ENCODE measurements around the gene UQCC5.

The UQCC5 gene

GRCh38 chr3:52546111-52546901 lies 9.9 kb downstream of the UQCC5 start:
- Histone ChIP-seq H3K36me3 (ENCODE audit: insufficient read depth, low read length) (peaks cover 36% of the 10 kb centered on the region), H3K27me3 (ENCODE audit: control insufficient read depth in 1 of 2, insufficient read depth in 2 of 2, low read length in 2 of 2) (no peaks in the 10 kb centered on the region), H3K4me3 (ENCODE audit: low read depth in 1 of 2, low read length in 2 of 2) (no peak overlapping the region), H3K9me3 (ENCODE audit: low read length) (no peaks in the 10 kb centered on the region), H3K4me1 (ENCODE audit: insufficient read depth, low read length) (no peaks in the 10 kb centered on the region), H3K9ac (ENCODE audit: low read length) (no peak overlapping the region), H3K27ac (ENCODE audit: low read depth, low read length) (no peak overlapping the region)

- Histone ChIP-seq H3K9me3 (ENCODE audit: low read length) (no peaks in the 10 kb centered on the region), H3K4me1 (ENCODE audit: insufficient read depth, low read length) (no peaks in the 10 kb centered on the region), H3K27ac (ENCODE audit: low read depth, low read length) (no peak overlapping the region), H3K9ac (ENCODE audit: low read length) (no peak overlapping the region), H3K27me3 (ENCODE audit: control insufficient read depth in 1 of 2, insufficient read depth in 2 of 2, low read length in 2 of 2) (no peaks in the 10 kb centered on the region), H3K36me3 (ENCODE audit: insufficient read depth, low read length) (peaks cover 37% of the 10 kb centered on the region), H3K4me3 (ENCODE audit: low read depth in 1 of 2, low read length in 2 of 2) (no peak overlapping the region)
Measured at GRCh38 chr3:52547143-52547542, 10.7 kb downstream of the UQCC5 start.

DNA sequence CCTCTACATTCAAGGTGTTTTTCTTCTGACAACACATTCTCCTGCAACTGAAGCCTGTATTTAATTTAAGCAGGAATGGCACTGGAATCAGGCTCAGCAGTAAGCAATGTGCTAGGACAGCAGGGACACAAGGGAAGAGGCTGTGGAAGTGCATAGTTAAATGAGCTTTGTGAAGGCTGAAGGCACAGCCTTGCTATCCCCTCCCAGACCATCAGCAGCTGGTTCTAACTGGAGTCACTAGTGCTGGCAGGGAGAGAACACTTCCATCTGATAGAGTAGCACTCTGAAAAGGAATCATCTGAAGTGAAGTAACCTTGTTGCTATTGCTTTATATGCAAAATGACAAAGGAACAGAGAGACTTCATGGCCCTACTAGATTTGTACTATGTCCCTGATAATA lies 14.7 kb downstream of the UQCC5 start:
- no peak overlapping the region for H3K4me3 ChIP-seq (ENCODE audit: low read depth in 1 of 2, low read length in 2 of 2)
- no peak overlapping the region for H3K27ac ChIP-seq (ENCODE audit: low read depth, low read length)
- no peaks in the 10 kb centered on the region for H3K4me1 ChIP-seq (ENCODE audit: insufficient read depth, low read length)
- no peaks in the 10 kb centered on the region for H3K9me3 ChIP-seq (ENCODE audit: low read length)
- H3K36me3 ChIP-seq (ENCODE audit: insufficient read depth, low read length) = peaks cover 55% of the 10 kb centered on the region
- no peak overlapping the region for H3K9ac ChIP-seq (ENCODE audit: low read length)
- H3K27me3 ChIP-seq (ENCODE audit: control insufficient read depth in 1 of 2, insufficient read depth in 2 of 2, low read length in 2 of 2) = no peaks in the 10 kb centered on the region

GRCh38 chr3:52552089-52552488 lies 15.7 kb downstream of the UQCC5 start:
- Histone ChIP-seq H3K9me3 (ENCODE audit: low read length) (no peaks in the 10 kb centered on the region), H3K4me1 (ENCODE audit: insufficient read depth, low read length) (no peaks in the 10 kb centered on the region), H3K27me3 (ENCODE audit: control insufficient read depth in 1 of 2, insufficient read depth in 2 of 2, low read length in 2 of 2) (no peaks in the 10 kb centered on the region), H3K9ac (ENCODE audit: low read length) (no peak overlapping the region), H3K36me3 (ENCODE audit: insufficient read depth, low read length) (peaks cover 56% of the 10 kb centered on the region), H3K4me3 (ENCODE audit: low read depth in 1 of 2, low read length in 2 of 2) (no peak overlapping the region), H3K27ac (ENCODE audit: low read depth, low read length) (no peak overlapping the region)

DNA sequence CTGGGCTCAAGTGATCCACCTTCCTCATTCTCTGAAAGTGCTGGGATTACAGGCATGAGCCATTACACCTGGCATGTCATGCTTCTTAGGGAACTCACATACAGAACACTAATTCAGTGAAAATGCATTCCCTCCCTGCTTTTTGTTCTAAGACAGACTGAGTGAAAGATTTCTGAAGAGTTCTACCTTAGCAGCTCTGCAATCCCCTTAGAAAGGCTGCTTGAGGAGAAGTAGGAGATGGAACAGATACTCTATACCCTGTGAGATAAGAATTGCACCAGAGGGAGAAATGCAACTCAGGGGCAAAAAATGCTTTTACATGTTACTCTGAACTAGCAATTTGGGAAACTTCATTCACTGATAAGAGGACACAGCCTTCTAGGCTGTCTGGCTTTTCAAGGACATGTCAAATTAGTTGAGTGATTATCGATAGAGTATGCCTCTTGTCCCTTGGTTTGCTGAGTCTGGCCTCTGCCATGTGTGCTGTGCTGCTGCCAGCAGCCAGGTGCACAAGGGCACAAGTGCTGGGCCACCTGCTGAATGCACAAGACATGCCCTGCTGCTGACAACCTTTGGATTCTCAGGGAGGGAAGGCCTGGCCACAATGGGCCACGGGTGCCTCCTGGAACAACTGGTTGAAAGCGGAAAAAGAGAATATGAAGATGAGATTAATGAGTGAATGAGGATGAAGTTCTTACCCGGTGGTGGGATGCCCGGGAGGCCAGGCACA lies 17.8 kb downstream of the UQCC5 start:
- H3K36me3 ChIP-seq (ENCODE audit: insufficient read depth, low read length) = peaks cover 53% of the 10 kb centered on the region
- no peak overlapping the region for H3K27ac ChIP-seq (ENCODE audit: low read depth, low read length)
- H3K9ac ChIP-seq (ENCODE audit: low read length) = no peak overlapping the region
- H3K27me3 ChIP-seq (ENCODE audit: control insufficient read depth in 1 of 2, insufficient read depth in 2 of 2, low read length in 2 of 2) = no peaks in the 10 kb centered on the region
- H3K9me3 ChIP-seq (ENCODE audit: low read length) = no peaks in the 10 kb centered on the region
- H3K4me1 ChIP-seq (ENCODE audit: insufficient read depth, low read length) = no peaks in the 10 kb centered on the region
- H3K4me3 ChIP-seq (ENCODE audit: low read depth in 1 of 2, low read length in 2 of 2) = no peak overlapping the region

- H3K4me3 ChIP-seq (ENCODE audit: low read depth in 1 of 2, low read length in 2 of 2) = no peak overlapping the region
- H3K27me3 ChIP-seq (ENCODE audit: control insufficient read depth in 1 of 2, insufficient read depth in 2 of 2, low read length in 2 of 2) = no peaks in the 10 kb centered on the region
- H3K9ac ChIP-seq (ENCODE audit: low read length) = no peak overlapping the region
- H3K27ac ChIP-seq (ENCODE audit: low read depth, low read length) = no peak overlapping the region
- H3K9me3 ChIP-seq (ENCODE audit: low read length) = no peaks in the 10 kb centered on the region
- H3K4me1 ChIP-seq (ENCODE audit: insufficient read depth, low read length) = no peaks in the 10 kb centered on the region
- H3K36me3 ChIP-seq (ENCODE audit: insufficient read depth, low read length) = peaks cover 57% of the 10 kb centered on the region
Measured at GRCh38 chr3:52555056-52555455, 18.7 kb downstream of the UQCC5 start.

DNA sequence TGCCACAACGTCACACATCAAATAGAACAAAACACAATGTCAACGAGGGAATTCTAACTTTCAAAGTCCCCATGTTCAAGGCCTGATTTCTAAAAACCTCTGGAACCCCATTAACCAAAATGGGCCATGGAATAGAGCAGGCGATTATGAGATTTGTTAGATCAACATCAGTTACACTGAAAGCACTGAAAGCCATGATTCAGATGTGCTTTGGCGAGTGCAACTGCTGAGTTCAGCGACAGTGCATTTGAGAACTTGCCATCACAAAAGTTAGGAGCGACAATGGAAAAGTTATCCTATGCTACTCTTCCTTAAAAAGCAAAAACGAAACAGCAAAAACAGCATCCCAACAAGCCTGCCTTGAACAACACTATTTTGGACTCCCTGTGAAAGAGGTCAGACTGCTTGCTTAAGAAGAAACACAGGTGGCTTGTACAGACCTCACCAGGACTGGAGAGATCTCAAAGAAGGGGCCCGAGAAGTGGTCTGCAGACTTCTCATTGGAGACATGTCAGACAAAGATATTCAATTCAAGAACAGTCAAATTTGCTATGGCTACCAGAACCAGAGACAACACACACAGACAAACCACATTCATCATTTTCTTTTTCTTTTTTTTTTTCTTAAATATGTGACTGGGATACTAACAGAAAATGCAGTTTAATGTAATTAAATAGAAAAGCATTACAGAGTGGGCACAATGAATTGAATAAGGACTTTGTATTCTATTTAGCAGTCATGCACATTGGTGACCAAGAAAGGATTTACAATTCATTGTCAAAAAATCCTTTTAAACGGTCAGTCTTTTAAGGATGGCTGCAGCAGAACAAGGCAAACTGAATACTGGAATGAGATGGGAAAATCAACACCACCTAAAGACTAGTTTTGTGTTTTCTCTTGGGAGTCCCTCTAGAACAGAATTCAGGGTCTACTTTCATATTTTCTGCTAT lies 20.9 kb downstream of the UQCC5 start:
- Histone ChIP-seq H3K27ac (ENCODE audit: low read depth, low read length) (no peak overlapping the region), H3K9ac (ENCODE audit: low read length) (no peak overlapping the region)

GRCh38 chr3:52558436-52558835 lies 22.0 kb downstream of the UQCC5 start:
- Histone ChIP-seq H3K36me3 (ENCODE audit: insufficient read depth, low read length) (peaks cover 51% of the 10 kb centered on the region), H3K4me1 (ENCODE audit: insufficient read depth, low read length) (no peaks in the 10 kb centered on the region), H3K9me3 (ENCODE audit: low read length) (no peaks in the 10 kb centered on the region), H3K27me3 (ENCODE audit: control insufficient read depth in 1 of 2, insufficient read depth in 2 of 2, low read length in 2 of 2) (no peaks in the 10 kb centered on the region), H3K4me3 (ENCODE audit: low read depth in 1 of 2, low read length in 2 of 2) (no peak overlapping the region), H3K27ac (ENCODE audit: low read depth, low read length) (no peak overlapping the region), H3K9ac (ENCODE audit: low read length) (no peak overlapping the region)

More for the DNA sequence above, 20.9 kb downstream of the UQCC5 start:
- Histone ChIP-seq H3K27me3 (ENCODE audit: control insufficient read depth in 1 of 2, insufficient read depth in 2 of 2, low read length in 2 of 2) (no peaks in the 10 kb centered on the region), H3K36me3 (ENCODE audit: insufficient read depth, low read length) (peaks cover 59% of the 10 kb centered on the region), H3K4me1 (ENCODE audit: insufficient read depth, low read length) (no peaks in the 10 kb centered on the region), H3K9me3 (ENCODE audit: low read length) (no peaks in the 10 kb centered on the region), H3K4me3 (ENCODE audit: low read depth in 1 of 2, low read length in 2 of 2) (no peak overlapping the region)

DNA sequence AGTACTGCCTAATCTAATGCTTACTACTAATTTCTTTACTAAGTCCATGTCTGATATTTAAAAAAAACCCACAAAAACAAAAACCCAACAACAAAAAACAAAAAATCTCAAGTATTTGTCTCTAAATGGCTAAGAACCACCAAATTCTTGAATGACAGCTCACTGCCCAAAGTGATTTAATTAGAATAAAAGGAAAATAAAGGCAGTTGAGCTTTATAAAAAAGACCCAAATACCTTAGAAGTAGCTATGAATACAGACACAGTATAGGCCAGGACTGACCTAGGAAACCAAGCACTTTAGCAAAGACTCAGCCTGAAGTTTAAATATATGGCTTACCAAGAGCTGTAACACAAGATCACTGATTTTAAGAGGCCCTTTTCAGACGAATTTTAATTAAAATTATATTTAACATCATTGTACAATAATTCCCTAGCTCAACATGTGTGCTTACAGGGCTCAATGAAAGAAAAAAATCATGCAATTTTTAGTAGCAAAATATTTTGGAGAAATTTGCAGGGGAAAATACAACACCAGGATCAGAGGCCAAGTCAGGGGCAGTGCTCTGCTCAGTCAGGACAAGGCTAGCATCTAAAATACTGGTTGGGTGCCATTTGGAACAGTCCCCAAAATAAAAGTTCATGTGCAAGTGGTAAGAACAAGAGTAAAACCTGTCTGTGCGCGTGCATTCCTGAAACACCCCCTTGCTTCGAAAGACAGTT lies 24.8 kb downstream of the UQCC5 start:
- Histone ChIP-seq H3K4me3 (ENCODE audit: low read depth in 1 of 2, low read length in 2 of 2) (no peak overlapping the region), H3K9me3 (ENCODE audit: low read length) (no peaks in the 10 kb centered on the region), H3K27ac (ENCODE audit: low read depth, low read length) (no peak overlapping the region), H3K4me1 (ENCODE audit: insufficient read depth, low read length) (no peaks in the 10 kb centered on the region), H3K9ac (ENCODE audit: low read length) (no peak overlapping the region), H3K36me3 (ENCODE audit: insufficient read depth, low read length) (peaks cover 41% of the 10 kb centered on the region), H3K27me3 (ENCODE audit: control insufficient read depth in 1 of 2, insufficient read depth in 2 of 2, low read length in 2 of 2) (no peaks in the 10 kb centered on the region)

DNA sequence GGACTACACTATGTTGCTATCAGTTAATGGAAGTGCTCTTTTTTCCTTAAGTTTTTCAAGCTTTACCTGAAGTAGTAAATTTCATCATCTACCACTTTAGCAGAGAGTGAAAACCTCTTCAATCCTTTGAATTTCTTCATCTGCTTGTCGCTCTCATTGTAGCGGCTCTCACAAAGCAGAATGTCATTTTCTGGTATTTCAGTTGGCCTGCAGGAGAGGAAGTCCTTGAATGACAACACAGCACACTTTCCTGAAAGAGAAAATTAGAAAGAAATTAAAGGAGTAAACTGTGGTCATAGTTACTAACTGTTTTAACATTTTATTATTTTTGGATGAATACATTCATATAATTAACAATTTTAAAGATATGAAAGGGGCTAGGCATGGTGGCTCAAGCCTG lies 27.6 kb downstream of the UQCC5 start:
- Histone ChIP-seq H3K4me1 (ENCODE audit: insufficient read depth, low read length) (no peaks in the 10 kb centered on the region), H3K36me3 (ENCODE audit: insufficient read depth, low read length) (peaks cover 30% of the 10 kb centered on the region), H3K9me3 (ENCODE audit: low read length) (no peaks in the 10 kb centered on the region), H3K4me3 (ENCODE audit: low read depth in 1 of 2, low read length in 2 of 2) (no peak overlapping the region), H3K27me3 (ENCODE audit: control insufficient read depth in 1 of 2, insufficient read depth in 2 of 2, low read length in 2 of 2) (no peaks in the 10 kb centered on the region), H3K9ac (ENCODE audit: low read length) (no peak overlapping the region), H3K27ac (ENCODE audit: low read depth, low read length) (no peak overlapping the region)

DNA sequence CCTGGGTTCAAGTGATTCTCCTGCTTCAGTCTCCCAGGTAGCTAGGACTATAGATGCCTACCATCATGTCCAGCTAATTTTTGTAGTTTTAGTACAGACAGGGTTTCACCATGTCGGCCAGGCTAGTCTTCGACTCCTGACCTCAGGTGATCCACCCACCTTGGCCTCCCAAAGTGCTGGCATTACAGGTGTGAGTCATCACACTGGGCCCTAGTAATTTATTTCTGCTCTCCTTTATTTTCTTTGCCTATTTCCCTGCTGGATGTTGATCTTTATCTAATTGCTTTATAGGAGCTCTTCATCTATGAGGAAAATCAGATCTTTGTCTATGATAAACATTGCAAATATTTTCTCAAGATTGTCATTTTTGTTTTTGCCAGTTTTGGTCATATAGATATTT lies 31.7 kb downstream of the UQCC5 start:
- no peak overlapping the region for H3K9ac ChIP-seq (ENCODE audit: low read length)
- no peak overlapping the region for H3K4me3 ChIP-seq (ENCODE audit: low read depth in 1 of 2, low read length in 2 of 2)
- peaks cover 5% of the 10 kb centered on the region for H3K36me3 ChIP-seq (ENCODE audit: insufficient read depth, low read length)
- H3K9me3 ChIP-seq (ENCODE audit: low read length) = no peaks in the 10 kb centered on the region
- H3K4me1 ChIP-seq (ENCODE audit: insufficient read depth, low read length) = no peaks in the 10 kb centered on the region
- H3K27ac ChIP-seq (ENCODE audit: low read depth, low read length) = no peak overlapping the region
- H3K27me3 ChIP-seq (ENCODE audit: control insufficient read depth in 1 of 2, insufficient read depth in 2 of 2, low read length in 2 of 2) = no peaks in the 10 kb centered on the region

Measured in muscle layer of colon (tissue), 2 donors.